Heart right ventricle (tissue), 16 donors: ENCODE data around the gene TMEM44. TPM values are rescaled to one million over a fixed set of nuclear protein-coding genes. Genes with fewer than 3 reads are reported as not detected.

Experiments
- ATAC-seq, 8 donors: fragments of 200-7000 bp; cut with Tn5 transposase; one replicate each; pipeline ENCODE4 v1.9.1; 2020; ENCODE audit warnings: mild to moderate bottlenecking in 8 of 8, moderate library complexity in 8 of 8, moderate number of reproducible peaks in 1 of 8
- DNase-seq, 2 donors: peaks; one replicate each; pipeline ENCODE4 v3.0.0-alpha.2; 2020
- H3K27ac ChIP-seq, 10 donors: fragments of 200-600 bp; sonication (generic) in 2 of 10; one replicate each; pipeline versions ENCODE4 v1.5.0 to v1.8.0; 2020 to 2022; ENCODE audit warnings: mild to moderate bottlenecking in 3 of 10
- H3K27me3 ChIP-seq, 7 donors: fragments of 200-600 bp; one replicate each; pipeline ENCODE4 v1.8.0; 2021 to 2022; ENCODE audit warnings: mild to moderate bottlenecking in 2 of 7
- H3K36me3 ChIP-seq, 9 donors: fragments of 200-600 bp; sonication (generic) in 1 of 9; one replicate each; pipeline versions ENCODE4 v1.5.0 to v1.8.0; 2020 to 2022; ENCODE audit warnings: mild to moderate bottlenecking in 2 of 9
- H3K4me1 ChIP-seq, 9 donors: fragments of 200-600 bp; sonication (generic) in 1 of 9; one replicate each; pipeline versions ENCODE4 v1.5.0 to v1.8.0; 2020 to 2022; ENCODE audit warnings: mild to moderate bottlenecking in 4 of 9
- H3K4me3 ChIP-seq, 10 donors: fragments of 200-600 bp; sonication (generic) in 2 of 10; one replicate each; pipeline versions ENCODE4 v1.5.0 to v1.8.0; 2020 to 2022; ENCODE audit warnings: mild to moderate bottlenecking in 7 of 10, moderate library complexity in 2 of 10
- H3K9me3 ChIP-seq, 11 donors: fragments of 200-600 bp in 10 of 11; sonication (generic) in 2 of 11; one replicate each; pipeline versions ENCODE4 v1.5.0 to v1.8.0; 2013 to 2022; ENCODE audit warnings: mild to moderate bottlenecking in 2 of 11, control low read depth in 1 of 11, moderate library complexity in 1 of 11
- CTCF ChIP-seq, 9 donors: fragments of 200-600 bp; sonication (generic) in 2 of 9; IDR thresholded peaks; one replicate each; pipeline versions ENCODE4 v1.5.0 to v1.8.0; 2021 to 2022; ENCODE audit warnings: antibody characterized with exemption in 9 of 9, mild to moderate bottlenecking in 5 of 9, moderate library complexity in 1 of 9
- WGBS, 2 donors: extraction: QIAGEN DNeasy Blood & Tissue Kit; methylation state at CpG; one replicate each; pipeline ENCODE4 v1.1.7; 2013; ENCODE audit warnings: inconsistent platforms in 1 of 2; 5-methylcytosine and 5-hydroxymethylcytosine counted together
- intact Hi-C, 10 donors: fragments of 100-400 bp; cut with DNase I; formaldehyde crosslinking; loops; one replicate each; pipeline versions ENCODE4 v1.11.1 to v1.14.2; 2022
- polyA plus RNA-seq, 2 donors: library from polyadenylated mRNA; stranded (reverse); fragments of 200-250 nt; gene quantifications; one replicate each; pipeline ENCODE4 v1.2.3, GENCODE V29; 2013
- total RNA-seq, 10 donors: library from RNA; stranded (reverse); fragmentation: NEBNext Ultra II Directional in 3 of 10; extraction: Animal tissue kit (Norgen Biotek cat#: 25700) in 3 of 10; gene quantifications; one replicate each; pipeline versions ENCODE4 v1.2.1 to v1.2.4, GENCODE V29; 2021 to 2023
- donor health status: Arrhythmogenic right ventricular cardiomyopathy.
- donor health status: ischemic (EF 13 %, LVEDD 7.1; RV severe dilation, severe dysfunction).
- donor health status: healthy with polysubstance abuse.
- donor health status: DM: no; HTN: yes; CAD: no.
- donor health status: DM: no; HTN: no; CAD: no.
- donor health status: ischemic (EF 25% LVEDD 6.9; RV normal size, moderate dysfunction).
- donor health status: ischemic (EF 25% LVEDD 5.7; RV mildly dilated, moderate dysfunction).
- donor health status: healthy.
- donor health status: DM: yes; HTN: yes; CAD: no.
- donor health status: Ischemic cardiomyopathy.
- donor health status: ischemic (EF 35%, LVEDD 5.7; RV mildly dilated, moderate dysfunction).
- donor health status: nonischemic (EF 11% LVEDD 7.7; RV severe dilation, severe dysfunction).
- donor health status: DM: yes; HTN: yes; CAD: no.
- donor health status: PGD.
- donor health status: ischemic (EF 29% LVEDD 5.4; RV normal size, mild dysfunction).
- donor health status: nonischemic (EF 23%, LVEDD 6.1; RV moderate dilation, normal function).

Gene TMEM44
- total and polyA plus RNA-seq, 12 donors, result 3.1 to 21.9 (median 5.1) TPM

GRCh38 chr3:194618858-194619608, 14.2 kb downstream of the TMEM44 start:
- 80 to 84% methylated on average over 23 of the region's 23 CpGs for WGBS, 2 donors
- DNase-seq, result no peak
- no peak overlapping the region for H3K27ac ChIP-seq
- no peak overlapping the region for H3K4me3 ChIP-seq
- H3K9me3 ChIP-seq, result no peaks in the 10 kb centered on the region
- intact Hi-C loops, result no loop called here
- peaks cover 0 to 71% (median 0%) of the 10 kb centered on the region in 9 donors for H3K36me3 ChIP-seq
- H3K27me3 ChIP-seq, result no peaks in the 10 kb centered on the region
- ATAC-seq, result no peak
- peaks cover 0 to 6% (median 0%) of the 10 kb centered on the region in 9 donors for H3K4me1 ChIP-seq
- TF ChIP-seq CTCF (IDR thresholded peaks at IDR 0.05), result no peak

GRCh38 chr3:194617827-194618226, 15.4 kb downstream of the TMEM44 start:
- TF ChIP-seq CTCF (IDR thresholded peaks at IDR 0.05), result no peak
- DNase-seq (no peak), ATAC-seq (no peak)
- Histone ChIP-seq H3K36me3 (peaks cover 0 to 60% (median 0%) of the 10 kb centered on the region in 9 donors), H3K4me3 (no peak overlapping the region), H3K4me1 (peaks cover 0 to 6% (median 0%) of the 10 kb centered on the region in 9 donors), H3K27ac (no peak overlapping the region), H3K9me3 (no peaks in the 10 kb centered on the region), H3K27me3 (no peaks in the 10 kb centered on the region)
- WGBS, 2 donors, result 89 to 91% methylated on average over 9 of the region's 9 CpGs
- intact Hi-C loops, result loop anchor here in 1 of 10 donors (1.0 kb wide), 1 partner anchor 39 kb away; no protein-coding TSS in a partner anchor

- Histone ChIP-seq H3K4me1 (peaks cover 0 to 6% (median 0%) of the 10 kb centered on the region in 9 donors), H3K27me3 (no peaks in the 10 kb centered on the region), H3K9me3 (no peaks in the 10 kb centered on the region), H3K4me3 (no peak overlapping the region), H3K36me3 (peaks cover 0 to 54% (median 0%) of the 10 kb centered on the region in 9 donors), H3K27ac (no peak overlapping the region)
- no peak for TF ChIP-seq CTCF (IDR thresholded peaks at IDR 0.05)
- no peak for DNase-seq
- intact Hi-C loops, result loop anchor here in 1 of 10 donors (1.0 kb wide), 1 partner anchor 38 kb away; no protein-coding TSS in a partner anchor
- ATAC-seq, result no peak
- 94 to 95% methylated on average over 14 of the region's 14 CpGs for WGBS, 2 donors
Measured at GRCh38 chr3:194617143-194617671, 16.0 kb downstream of the TMEM44 start.

GRCh38 chr3:194615226-194615625, 18.0 kb downstream of the TMEM44 start:
- H3K36me3 ChIP-seq, result peaks cover 0 to 49% (median 0%) of the 10 kb centered on the region in 9 donors
- H3K9me3 ChIP-seq, result no peaks in the 10 kb centered on the region
- intact Hi-C loops, result no loop called here
- no peak overlapping the region for H3K4me3 ChIP-seq
- ATAC-seq (no peak), DNase-seq (no peak)
- H3K4me1 ChIP-seq, result no peaks in the 10 kb centered on the region
- H3K27me3 ChIP-seq, result no peaks in the 10 kb centered on the region
- whole genome bisulfite sequencing, 2 donors, result 78 to 83% methylated on average over 11 of the region's 11 CpGs
- no peak for TF ChIP-seq CTCF (IDR thresholded peaks at IDR 0.05)
- H3K27ac ChIP-seq, result no peak overlapping the region
